HCT116 (cell line): ENCODE results near the gene NTRK3.

Source experiments
- CTCF ChIP-seq, 3 experiments: fragments of 200-600 bp in 1 of 3; sonication (generic) in 1 of 3; IDR thresholded peaks in 2 of 3; conservative IDR thresholded peaks in 1 of 3; 2 replicates each; pipeline ENCODE4 v1.5.1; 2012 to 2017; ENCODE audit warnings: low read depth in 2 of 3, low read length in 2 of 3, antibody characterized with exemption in 1 of 3, borderline replicate concordance in 1 of 3, control low read depth in 1 of 3, mild to moderate bottlenecking in 1 of 3, mixed read lengths in 1 of 3, mixed run types in 1 of 3, moderate library complexity in 1 of 3; ENCODE audit not compliant: insufficient read depth in 1 of 3
- EZH2 ChIP-seq: fragments of 200-600 bp; sonication (generic); IDR thresholded peaks from 2 replicates; pipeline ENCODE4 v1.6.1; 2017; ENCODE audit warnings: antibody characterized with exemption, mixed run types
- FOSL1 ChIP-seq: IDR thresholded peaks from 2 replicates; pipeline ENCODE4 v1.6.1; 2012; ENCODE audit warnings: low read depth
- SIN3A ChIP-seq: IDR thresholded peaks from 2 replicates; pipeline ENCODE4 v1.6.1; 2012; ENCODE audit warnings: low read depth
- TF ChIP-seq, protein P1 (sequence below): IDR thresholded peaks from 2 replicates; pipeline ENCODE4 v1.6.1; 2012

- TF ChIP-seq, protein P1, sequence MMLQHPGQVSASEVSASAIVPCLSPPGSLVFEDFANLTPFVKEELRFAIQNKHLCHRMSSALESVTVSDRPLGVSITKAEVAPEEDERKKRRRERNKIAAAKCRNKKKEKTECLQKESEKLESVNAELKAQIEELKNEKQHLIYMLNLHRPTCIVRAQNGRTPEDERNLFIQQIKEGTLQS = no peak
- TF ChIP-seq EZH2 = no peak
- TF ChIP-seq SIN3A = no peak
- TF ChIP-seq CTCF (IDR thresholded peaks at IDR 0.05 in 2 of 3, conservative IDR thresholded peaks at IDR 0.05 in 1 of 3; ENCODE audit: borderline replicate concordance in 1 of 3, insufficient read depth in 1 of 3, low read depth in 2 of 3, low read length in 2 of 3) = no peak
- no peak for TF ChIP-seq FOSL1
Observed at GRCh38 chr15:88075102-88075501, 181.4 kb downstream of the NTRK3 start.
